Suppressor macrophage treated with lipopolysaccharide for 1 hour (primary cell): ENCODE measurements around the gene AFAP1L2.

Experiments
- DNase-seq, 3 donors: peaks; one replicate each; pipeline ENCODE4 v3.0.0-alpha.2; 2020 to 2022

Gene AFAP1L2

DNA sequence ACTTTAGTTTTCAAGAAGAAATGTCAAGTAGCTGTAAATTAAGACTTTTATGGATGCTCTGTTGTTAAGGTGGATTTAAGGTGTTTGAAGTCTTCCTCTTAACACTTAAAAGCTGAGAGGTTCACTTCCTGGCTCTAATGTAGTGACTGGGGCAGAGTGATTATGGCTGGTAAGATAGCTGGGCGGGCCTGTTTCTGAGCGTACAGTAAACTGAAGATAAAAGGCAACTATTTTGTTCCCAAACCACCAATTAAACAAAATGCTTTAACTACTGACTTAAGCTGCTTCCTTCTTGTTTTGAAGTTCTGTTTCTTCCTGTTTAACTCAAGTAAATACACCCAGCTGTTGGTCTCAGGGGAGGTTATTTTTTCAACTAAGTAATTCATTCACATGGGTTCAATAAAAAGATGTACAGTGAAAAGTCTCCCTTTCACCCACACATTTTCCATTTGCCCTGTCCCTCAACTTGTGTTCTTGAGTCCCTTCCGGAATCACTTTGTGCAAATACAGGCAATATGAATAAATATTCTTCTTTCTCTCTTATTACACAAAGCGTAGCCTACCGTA is 145.9 kb downstream of the AFAP1L2 start:
- DNase-seq: no peak

DNA sequence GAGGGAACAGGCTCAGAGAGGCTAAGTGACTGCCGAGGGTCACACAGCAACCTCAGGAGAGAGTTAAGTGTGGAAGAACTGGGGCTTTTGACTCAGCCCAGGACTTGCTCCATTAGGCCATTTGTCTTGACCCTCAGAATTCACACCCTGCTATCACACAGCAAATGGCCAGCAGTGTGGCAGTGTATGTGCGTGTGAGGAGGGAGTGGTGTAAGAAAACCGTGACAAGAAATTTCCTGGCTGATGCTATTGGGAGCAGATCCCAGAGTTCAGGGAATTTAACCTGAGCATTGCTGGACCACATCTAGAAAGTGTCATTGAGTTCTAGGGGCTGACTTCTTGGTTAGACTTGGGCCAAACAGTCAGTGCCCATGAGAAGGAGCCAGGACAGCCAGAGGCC is 146.8 kb downstream of the AFAP1L2 start:
- no peak for DNase-seq

DNA sequence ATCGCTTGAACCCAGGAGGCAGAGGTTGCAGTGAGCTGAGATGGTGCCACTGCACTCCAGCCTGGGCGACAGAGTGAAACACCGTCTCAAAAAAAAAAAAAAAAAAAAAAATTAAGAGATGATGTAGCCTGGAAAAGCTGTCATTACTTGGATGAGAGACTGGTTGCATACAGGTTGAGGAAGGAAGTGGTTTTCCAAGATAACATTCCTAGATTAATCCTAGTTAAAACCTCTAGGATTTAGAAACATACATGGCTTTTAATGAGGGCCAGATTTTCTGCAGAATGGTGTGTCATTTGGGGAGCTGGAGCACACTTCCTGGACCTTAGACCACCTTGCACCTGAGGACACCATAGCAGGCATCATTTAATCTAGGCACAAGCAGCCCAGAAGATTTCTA is 147.5 kb downstream of the AFAP1L2 start:
- DNase-seq: no peak

DNA sequence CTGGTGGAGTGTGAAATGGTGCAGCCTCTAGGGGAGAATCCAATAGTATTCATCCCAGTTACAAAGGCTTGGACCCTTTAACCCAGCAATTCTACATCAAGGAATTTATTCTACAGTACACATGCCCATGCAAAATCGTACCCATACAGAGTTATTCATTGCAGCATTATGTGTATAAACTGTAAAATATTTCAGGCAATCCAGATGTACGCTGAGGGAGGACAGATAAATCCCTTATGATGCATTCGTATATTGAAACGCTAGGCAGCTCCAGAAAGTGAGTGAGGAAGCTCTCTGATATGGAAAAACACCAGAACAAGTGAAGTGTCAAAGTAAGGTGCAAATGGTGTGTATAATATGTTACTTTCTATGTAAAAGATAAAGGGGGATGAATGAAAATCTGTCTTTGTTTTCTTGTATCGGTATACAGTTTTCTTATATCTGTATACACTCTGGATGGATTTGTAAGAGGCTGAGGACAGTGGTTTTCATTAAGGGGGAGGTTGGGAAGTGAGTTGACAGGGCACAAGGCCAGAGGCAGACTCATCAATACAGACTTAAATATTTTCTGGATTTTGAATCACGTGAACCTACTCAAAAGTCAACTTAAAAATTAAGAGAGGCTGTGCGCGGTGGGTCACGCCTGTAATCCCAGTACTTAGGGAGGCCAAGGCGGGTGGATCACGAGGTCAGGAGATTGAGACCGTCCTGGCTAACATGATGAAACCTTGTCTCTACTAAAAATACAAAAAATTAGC is 148.1 kb downstream of the AFAP1L2 start:
- no peak for DNase-seq

DNA sequence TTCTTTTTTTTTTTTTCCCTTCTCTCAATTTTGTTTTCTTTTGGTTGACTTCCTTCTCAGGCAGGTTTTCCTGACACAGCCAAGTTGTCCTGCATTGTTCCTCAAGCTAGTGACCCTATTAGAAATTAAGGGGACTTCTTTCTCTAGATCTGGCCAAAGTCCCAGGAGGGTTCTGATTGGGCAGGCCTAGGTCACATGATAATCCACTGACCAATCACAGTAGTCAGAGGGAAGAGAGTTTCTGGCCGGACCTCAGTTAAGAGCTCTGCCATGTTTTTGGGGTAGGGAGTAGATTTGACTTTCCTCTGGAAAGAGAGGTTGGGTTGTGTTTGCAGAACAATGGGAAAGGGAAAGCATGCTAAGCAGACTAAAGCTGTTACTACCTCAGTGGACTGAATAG is 149.1 kb downstream of the AFAP1L2 start:
- no peak for DNase-seq

DNA sequence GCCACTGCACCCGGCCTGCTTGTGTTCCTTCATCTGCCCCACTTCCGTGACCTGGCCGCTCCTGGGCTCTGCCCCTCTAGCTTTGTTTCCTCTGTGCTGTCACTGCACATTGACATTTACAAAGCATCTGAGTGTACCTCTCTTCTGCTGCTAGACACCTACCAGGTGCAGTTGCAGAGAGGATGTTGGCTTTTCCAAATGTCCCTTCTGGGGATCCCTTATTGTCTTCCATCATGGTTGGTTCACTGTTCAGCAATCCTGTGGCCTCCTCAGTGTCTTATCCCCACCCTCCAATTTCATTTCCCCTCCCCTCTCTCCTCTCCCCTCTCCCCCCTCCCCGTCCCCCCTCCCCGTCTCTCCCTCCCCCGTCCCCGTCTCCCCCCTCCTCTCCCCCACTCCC is 151.4 kb downstream of the AFAP1L2 start:
- DNase-seq: no peak

DNA sequence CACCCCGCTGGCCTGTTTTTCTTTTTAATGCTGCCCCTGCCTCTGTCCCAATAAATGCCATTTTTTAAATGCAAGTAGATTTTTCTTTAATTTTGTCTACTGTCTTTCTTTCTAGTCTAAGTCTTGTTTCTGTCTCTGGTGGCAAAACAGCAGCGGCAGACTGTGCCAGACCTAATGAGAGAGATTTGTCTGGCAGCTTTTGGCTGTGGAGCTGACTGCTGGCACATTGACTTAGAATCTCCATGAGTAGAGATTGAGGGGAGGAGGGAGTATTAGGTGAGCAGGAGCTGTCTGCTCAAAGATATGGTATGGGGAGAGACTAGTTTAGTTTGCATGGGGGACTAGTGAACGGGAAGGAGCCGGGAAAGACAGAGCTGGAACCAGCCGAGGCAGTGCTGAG is 152.2 kb downstream of the AFAP1L2 start:
- DNase-seq: no peak

DNA sequence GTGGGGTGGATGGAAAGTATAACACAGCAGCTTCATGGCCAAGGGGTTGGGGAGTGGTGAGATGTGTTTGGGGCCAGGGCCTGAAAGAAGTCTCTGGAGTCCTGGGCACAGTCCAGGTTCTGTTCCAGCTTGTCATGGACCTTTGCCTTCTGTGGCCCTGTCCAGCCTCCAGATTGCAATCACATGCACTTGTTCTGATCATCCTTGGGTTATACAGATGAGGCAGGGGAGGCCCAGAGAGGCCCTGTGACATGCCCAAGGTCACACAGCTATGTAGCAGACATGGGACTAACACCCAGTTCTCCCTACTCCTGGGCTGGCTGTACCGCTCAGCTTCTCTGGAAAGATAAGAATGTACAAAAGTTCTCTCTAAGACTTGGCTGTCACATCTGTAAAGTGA is 153.6 kb downstream of the AFAP1L2 start:
- no peak for DNase-seq

DNA sequence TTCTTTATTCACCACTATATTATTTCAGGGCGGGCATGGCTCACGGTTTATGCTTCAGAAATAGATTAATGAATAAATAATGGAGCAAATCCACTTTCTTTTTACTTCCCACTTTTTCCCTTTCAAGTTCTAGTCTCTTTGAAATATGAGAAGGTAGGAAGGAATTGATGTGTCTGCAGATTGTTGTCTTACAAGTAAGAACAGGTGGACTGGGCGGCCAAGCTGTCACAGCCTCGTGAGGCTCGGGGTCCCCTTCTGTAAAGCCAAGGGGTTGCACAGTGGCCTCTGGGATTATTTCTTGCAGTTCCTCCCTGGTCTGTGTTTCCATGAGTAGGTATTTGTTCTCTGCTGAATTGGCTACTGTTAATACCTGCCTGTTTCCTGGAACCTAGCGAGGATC is 154.1 kb downstream of the AFAP1L2 start:
- no peak for DNase-seq

DNA sequence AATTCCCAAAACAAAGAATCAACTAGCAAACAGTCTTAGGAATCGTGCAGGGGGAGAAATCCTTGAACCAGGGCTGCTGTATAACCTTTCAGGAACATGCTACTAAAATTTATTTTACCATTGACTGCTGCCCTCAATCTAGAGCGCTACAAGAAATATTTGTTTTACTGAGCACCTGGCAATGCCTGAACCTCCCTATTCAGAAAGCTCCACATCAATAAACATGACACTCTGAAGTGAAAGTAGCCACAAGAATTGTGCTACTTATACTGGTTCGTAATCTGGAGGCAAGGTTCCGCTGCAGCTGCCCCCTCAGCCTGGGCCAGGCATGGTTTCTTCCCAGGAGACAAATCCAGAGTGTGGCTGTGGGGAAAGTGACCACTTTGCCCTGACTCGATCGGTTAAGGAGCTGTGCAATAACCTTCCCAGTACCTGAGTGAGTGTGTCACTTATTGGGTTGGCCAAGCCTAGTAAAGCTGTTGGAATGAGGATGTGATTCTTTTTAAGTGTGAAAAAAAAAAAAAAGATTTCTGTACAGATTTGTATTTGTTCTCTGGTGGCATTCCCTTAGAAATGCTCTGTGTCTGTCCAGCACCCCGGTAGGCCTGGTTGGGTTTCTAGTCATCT is 157.5 kb downstream of the AFAP1L2 start:
- DNase-seq: no peak

DNA sequence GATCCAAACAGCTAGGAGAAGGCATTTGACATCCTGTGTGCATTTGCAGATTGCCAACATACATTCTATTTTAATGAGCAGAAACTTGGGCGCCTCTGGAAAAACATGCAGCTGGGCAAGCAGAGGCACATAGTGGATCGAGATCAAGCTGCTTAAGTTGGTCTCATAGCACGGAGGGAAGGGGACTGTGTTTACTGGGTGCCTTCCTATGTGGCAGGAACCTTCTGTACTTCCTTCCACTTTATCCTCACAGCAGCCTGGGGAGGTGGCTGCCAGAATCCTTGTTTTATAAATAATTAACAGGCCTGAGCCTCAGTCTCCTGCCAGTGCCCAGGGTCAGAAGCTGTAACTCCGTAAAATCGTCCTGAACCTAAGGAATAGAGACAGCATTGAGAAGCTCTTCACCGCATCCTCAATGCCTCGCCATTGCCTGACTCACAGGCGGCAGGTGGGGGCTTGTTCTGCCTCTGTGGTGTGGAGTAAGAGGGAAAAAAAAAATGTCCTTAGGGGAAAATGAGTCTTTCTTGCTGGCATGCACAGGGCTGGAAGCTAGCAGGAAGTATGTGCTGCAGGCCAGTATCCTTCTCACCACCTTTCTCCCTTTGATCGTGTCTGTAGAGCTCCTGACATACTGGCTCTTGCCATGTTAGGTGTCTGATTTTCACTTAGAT is 159.0 kb downstream of the AFAP1L2 start:
- DNase-seq: no peak
